LNCAP (cell line): ENCODE results near the gene SPOCK3.

Experiments used
- CTCF ChIP-seq: fragments of 450-650 bp; IDR thresholded peaks from 2 replicates; pipeline ENCODE4 v1.5.1; 2017; ENCODE audit warnings: mild to moderate bottlenecking

The SPOCK3 gene

GRCh38 chr4:167233685-167234315 lies 494 bp downstream of the SPOCK3 start:
- no peak for TF ChIP-seq CTCF

DNA sequence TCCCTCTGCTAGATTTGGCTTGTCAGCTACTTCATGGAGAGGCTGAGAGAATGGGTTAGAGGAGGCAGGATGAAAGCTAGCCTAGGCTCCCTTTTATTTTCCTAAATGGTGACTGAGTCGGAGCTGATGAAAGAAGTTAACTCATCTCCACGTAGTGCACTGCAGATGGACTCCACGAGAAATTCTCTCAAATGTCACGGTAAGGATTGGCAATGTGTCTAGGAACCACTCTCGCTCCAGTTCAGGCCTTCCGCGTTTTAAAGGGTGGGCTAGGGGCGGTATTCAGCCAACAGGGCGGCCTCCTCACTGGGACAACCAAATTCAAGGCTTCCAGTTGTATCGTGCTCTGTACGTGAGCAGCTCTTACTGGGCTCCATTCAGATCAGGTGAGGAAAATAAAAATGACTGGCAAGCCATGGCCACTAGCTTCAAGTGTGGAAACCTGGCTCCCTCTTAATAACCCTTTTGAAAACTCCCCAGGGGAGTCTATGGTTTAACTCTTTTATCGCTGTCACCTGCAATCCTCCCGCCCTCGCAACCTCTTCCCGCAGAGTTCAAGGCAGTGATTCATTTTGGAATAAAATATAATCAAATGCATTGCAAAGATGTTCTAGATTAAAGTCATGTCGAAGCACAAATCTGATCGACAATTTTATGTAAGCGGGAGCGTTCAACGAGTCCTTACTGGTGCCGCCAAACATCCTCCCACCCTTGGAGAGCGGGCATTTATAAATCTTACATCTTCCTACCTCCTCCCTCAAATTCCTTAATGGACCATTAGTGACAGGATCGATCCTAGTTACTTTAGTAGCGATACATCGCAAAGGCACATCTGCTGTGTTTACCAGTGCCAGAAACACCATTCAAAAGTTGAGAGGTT lies 1.2 kb downstream of the SPOCK3 start:
- no peak for TF ChIP-seq CTCF

DNA sequence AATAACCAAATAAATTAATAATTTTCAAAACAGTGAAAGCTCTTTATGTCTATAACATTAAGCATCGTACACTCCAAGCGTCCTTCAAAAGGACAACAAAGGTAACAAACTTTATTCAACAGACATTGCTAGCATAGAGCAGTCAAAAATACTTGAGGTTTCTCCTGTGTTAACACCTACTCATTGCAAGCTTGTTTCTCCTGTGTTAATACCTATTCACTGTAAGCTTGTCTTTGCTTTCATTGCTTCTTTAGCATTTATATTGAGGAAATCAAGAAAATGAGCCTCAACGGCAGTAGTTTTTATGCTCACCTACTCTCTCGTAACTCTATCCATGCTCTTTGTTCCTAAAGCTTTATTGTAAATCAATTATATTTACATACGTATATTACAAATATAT lies 3.5 kb downstream of the SPOCK3 start:
- no peak for TF ChIP-seq CTCF

DNA sequence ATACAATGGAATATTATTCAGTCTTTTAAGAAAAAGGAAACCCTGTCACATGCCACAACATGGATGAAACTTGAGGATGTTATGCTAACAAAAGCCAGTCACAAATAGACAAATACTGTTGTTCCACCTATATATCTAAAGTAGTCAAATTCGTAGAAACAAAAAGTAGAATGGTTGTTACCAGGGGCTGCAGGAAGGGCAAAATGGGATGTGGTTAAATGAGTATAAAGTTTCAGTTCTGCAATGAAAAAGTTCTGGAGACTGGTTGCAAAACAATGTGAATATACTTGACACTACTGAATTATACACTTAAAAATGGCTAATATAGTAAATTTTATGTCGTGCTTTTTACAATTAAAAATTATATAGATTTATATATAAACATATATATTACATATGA lies 12.2 kb downstream of the SPOCK3 start:
- no peak for TF ChIP-seq CTCF

GRCh38 chr4:167221084-167221483 lies 13.2 kb downstream of the SPOCK3 start:
- TF ChIP-seq CTCF = no peak

- no peak for TF ChIP-seq CTCF
Observed at GRCh38 chr4:167218022-167218608, 16.2 kb downstream of the SPOCK3 start.

- TF ChIP-seq CTCF = no peak
Observed at GRCh38 chr4:167216783-167217182, 17.5 kb downstream of the SPOCK3 start.
